Activated CD4-positive, alpha-beta T cell treated with anti-CD3 and anti-CD28 coated beads, Interleukin-2, amount 10 ng/mL, durations not matched to agents 7 days and 5 days (primary cell): ENCODE data around the gene NECTIN1. TPM values are rescaled to one million over a fixed set of nuclear protein-coding genes. Genes with fewer than 3 reads are reported as not detected.

ENCODE experiments used
- CTCF ChIA-PET: fragments of 350-600 bp; sonication (Branson Sonifier 250); formaldehyde crosslinking; loops from one replicate; lab custom pipeline; 2021; ENCODE audit warnings: antibody characterized with exemption; lab: Charles Lee
- POLR2A ChIA-PET: fragments of 350-600 bp; sonication (Branson Sonifier 250); formaldehyde crosslinking; loops from one replicate; lab custom pipeline; 2021; ENCODE audit warnings: antibody characterized with exemption; lab: Charles Lee
- DNase-seq: peaks from one replicate; pipeline ENCODE4 v3.0.0-alpha.2; 2020
- H3K27ac Mint-ChIP-seq: one replicate; pipeline ENCODE4 v1.8.0; 2021; ENCODE audit warnings: mild to moderate bottlenecking, moderate library complexity, mixed read lengths
- H3K27me3 Mint-ChIP-seq: one replicate; pipeline ENCODE4 v1.8.0; 2021; ENCODE audit warnings: mixed read lengths
- H3K36me3 Mint-ChIP-seq: one replicate; pipeline ENCODE4 v1.8.0; 2021; ENCODE audit warnings: low read depth, mixed read lengths
- H3K4me1 Mint-ChIP-seq: one replicate; pipeline ENCODE4 v1.8.0; 2021; ENCODE audit warnings: mixed read lengths
- H3K4me3 Mint-ChIP-seq: one replicate; pipeline ENCODE4 v1.8.0; 2021; ENCODE audit warnings: mild to moderate bottlenecking, moderate library complexity, mixed read lengths
- H3K9me3 Mint-ChIP-seq: one replicate; pipeline ENCODE4 v1.8.0; 2021; ENCODE audit warnings: mixed read lengths
- total RNA-seq, 2 experiments: library from RNA; stranded (reverse); gene quantifications; one replicate each; pipeline ENCODE4 v1.2.3, GENCODE V29; 2021

NECTIN1 gene
- total RNA-seq, 2 experiments from 2014 or later, result 0.21 to 0.30 TPM

DNA sequence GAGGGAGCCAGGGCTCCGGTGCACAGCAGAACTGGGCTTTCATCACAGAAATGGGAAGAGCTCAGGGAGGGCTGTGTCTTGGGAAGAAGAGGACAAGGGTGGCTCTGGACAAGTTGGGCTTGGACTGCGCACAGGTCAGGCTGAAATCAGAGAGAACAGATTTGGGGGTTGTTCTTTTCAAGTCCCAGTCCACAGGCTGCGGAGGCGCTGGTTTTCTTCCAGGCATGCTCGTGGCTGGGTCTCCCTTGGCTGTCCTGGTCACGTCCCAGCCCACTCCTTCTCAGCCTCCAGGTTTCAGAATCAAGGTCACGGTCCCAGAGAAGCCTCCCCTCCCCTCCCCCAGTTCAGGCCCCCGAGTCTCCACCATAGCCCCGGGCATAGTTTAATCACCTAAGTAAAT, 17.0 kb downstream of the NECTIN1 start:
- ChIA-PET POLR2A (no interaction called here), CTCF (no interaction called here)
- Mint-ChIP-seq H3K4me3 (no peak overlapping the region), H3K27me3 (peaks cover 27% of the 10 kb centered on the region), H3K9me3 (no peaks in the 10 kb centered on the region), H3K36me3 (no peaks in the 10 kb centered on the region), H3K4me1 (no peaks in the 10 kb centered on the region), H3K27ac (no peak overlapping the region)
- DNase-seq, result no peak

DNA sequence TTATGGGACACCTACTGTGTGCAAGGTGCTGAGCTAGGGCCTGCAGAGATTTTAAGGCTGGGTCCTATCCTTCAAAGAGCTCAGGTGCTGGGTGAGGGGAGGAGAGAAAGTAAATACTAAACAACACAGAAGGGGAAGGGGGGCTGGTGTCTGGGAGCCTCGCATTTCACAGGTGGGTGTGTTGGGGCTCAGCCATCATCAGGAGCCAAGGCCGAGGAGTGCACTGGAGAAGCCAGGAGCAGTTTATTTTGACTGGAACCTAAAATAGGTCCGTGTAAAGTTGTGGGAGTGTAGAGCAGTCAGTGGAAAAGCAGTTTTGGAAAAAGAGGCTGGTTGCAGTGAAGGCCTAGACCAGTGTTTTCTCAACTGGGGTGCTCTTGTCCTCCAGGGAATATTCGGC, 17.5 kb downstream of the NECTIN1 start:
- H3K9me3 Mint-ChIP-seq, result no peaks in the 10 kb centered on the region
- no peak for DNase-seq
- ChIA-PET POLR2A (no interaction called here), CTCF (no interaction called here)
- H3K27ac Mint-ChIP-seq, result no peak overlapping the region
- no peaks in the 10 kb centered on the region for H3K4me1 Mint-ChIP-seq
- H3K36me3 Mint-ChIP-seq, result no peaks in the 10 kb centered on the region
- H3K27me3 Mint-ChIP-seq, result peaks cover 27% of the 10 kb centered on the region
- no peak overlapping the region for H3K4me3 Mint-ChIP-seq

GRCh38 chr11:119710417-119710816, 18.6 kb downstream of the NECTIN1 start:
- peaks cover 27% of the 10 kb centered on the region for H3K27me3 Mint-ChIP-seq
- no peak for DNase-seq
- no peaks in the 10 kb centered on the region for H3K9me3 Mint-ChIP-seq
- H3K4me3 Mint-ChIP-seq, result no peak overlapping the region
- no peaks in the 10 kb centered on the region for H3K36me3 Mint-ChIP-seq
- POLR2A ChIA-PET, result no interaction called here
- no peak overlapping the region for H3K27ac Mint-ChIP-seq
- CTCF ChIA-PET, result no interaction called here
- no peaks in the 10 kb centered on the region for H3K4me1 Mint-ChIP-seq

- ChIA-PET POLR2A (no interaction called here), CTCF (interaction anchor here (0.8 to 1.0 kb wide), 3 partner anchors 9 to 20 kb away, joined by 3 to 4 read pairs (median 4); partner anchors contain the start of gene NECTIN1)
- DNase-seq, result no peak
- H3K9me3 Mint-ChIP-seq, result no peaks in the 10 kb centered on the region
- no peak overlapping the region for H3K27ac Mint-ChIP-seq
- no peaks in the 10 kb centered on the region for H3K36me3 Mint-ChIP-seq
- peaks cover 27% of the 10 kb centered on the region for H3K27me3 Mint-ChIP-seq
- no peaks in the 10 kb centered on the region for H3K4me1 Mint-ChIP-seq
- H3K4me3 Mint-ChIP-seq, result no peak overlapping the region
Measured at GRCh38 chr11:119709638-119710346, 19.2 kb downstream of the NECTIN1 start.

DNA sequence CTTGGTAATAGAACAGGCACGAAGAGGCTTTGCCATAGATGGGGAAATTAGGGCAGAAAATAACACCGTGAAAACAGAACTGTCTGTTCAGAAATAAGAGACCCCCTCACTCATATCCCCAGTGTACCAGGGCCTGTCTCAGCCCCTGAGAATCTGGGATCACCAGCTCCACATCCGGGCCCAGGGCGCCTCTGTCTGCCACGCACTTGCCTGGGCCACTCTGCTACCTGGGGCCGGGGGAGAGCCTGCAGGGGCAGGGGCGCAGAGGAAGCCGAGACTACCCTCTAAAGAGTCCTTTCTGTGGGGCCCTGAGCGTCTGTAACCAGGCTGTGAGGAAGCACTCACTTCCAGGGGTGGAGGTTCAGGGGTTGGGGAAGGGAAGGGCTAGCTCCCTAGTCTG, 19.8 kb downstream of the NECTIN1 start:
- H3K36me3 Mint-ChIP-seq, result no peaks in the 10 kb centered on the region
- no peaks in the 10 kb centered on the region for H3K4me1 Mint-ChIP-seq
- H3K27me3 Mint-ChIP-seq, result peaks cover 27% of the 10 kb centered on the region
- H3K9me3 Mint-ChIP-seq, result no peaks in the 10 kb centered on the region
- H3K27ac Mint-ChIP-seq, result no peak overlapping the region
- CTCF ChIA-PET, result interaction anchor here (0.8 to 1.0 kb wide), 3 partner anchors 10 to 20 kb away, joined by 3 to 4 read pairs (median 4); partner anchors contain the start of gene NECTIN1
- H3K4me3 Mint-ChIP-seq, result no peak overlapping the region
- POLR2A ChIA-PET, result no interaction called here
- DNase-seq, result no peak

- Mint-ChIP-seq H3K4me1 (no peaks in the 10 kb centered on the region), H3K9me3 (no peaks in the 10 kb centered on the region), H3K36me3 (no peaks in the 10 kb centered on the region), H3K27me3 (peaks cover 27% of the 10 kb centered on the region), H3K4me3 (no peak overlapping the region), H3K27ac (no peak overlapping the region)
- CTCF ChIA-PET, result interaction anchor here (2.0 kb wide), 1 partner anchor 21 kb away, joined by 7 read pairs; the partner anchor contains the start of gene NECTIN1
- no peak for DNase-seq
- POLR2A ChIA-PET, result no interaction called here
Measured at GRCh38 chr11:119708384-119708783, 20.6 kb downstream of the NECTIN1 start.

DNA sequence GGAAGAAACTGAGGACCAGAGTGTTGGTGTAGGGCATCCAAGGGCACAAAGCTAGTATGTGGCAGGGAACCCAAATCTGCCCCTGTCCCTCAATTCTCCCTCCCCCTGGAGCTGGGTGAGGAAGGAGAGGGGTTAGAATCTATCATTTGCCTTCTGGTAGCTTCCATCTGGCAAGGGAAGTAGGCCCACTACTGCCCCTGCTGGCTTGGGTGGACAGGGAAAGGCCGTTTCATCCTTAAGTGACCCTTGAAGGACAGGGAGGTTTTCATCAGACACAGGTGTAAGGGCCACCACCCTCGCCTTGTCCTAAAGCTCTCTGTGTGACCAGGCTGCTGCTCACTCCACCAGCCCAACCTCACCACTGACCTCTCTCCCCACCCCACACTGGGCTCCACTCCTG, 22.1 kb downstream of the NECTIN1 start:
- H3K4me1 Mint-ChIP-seq, result no peaks in the 10 kb centered on the region
- peaks cover 27% of the 10 kb centered on the region for H3K27me3 Mint-ChIP-seq
- H3K36me3 Mint-ChIP-seq, result no peaks in the 10 kb centered on the region
- DNase-seq, result no peak
- ChIA-PET CTCF (interaction anchor here (1.2 to 2.0 kb wide), 2 partner anchors 21 to 22 kb away, joined by 3 to 7 read pairs; partner anchors contain the start of gene NECTIN1), POLR2A (no interaction called here)
- H3K9me3 Mint-ChIP-seq, result no peaks in the 10 kb centered on the region
- no peak overlapping the region for H3K27ac Mint-ChIP-seq
- no peak overlapping the region for H3K4me3 Mint-ChIP-seq

GRCh38 chr11:119706029-119706428, 23.0 kb downstream of the NECTIN1 start:
- ChIA-PET POLR2A (no interaction called here), CTCF (no interaction called here)
- Mint-ChIP-seq H3K27me3 (peaks cover 27% of the 10 kb centered on the region), H3K4me3 (no peak overlapping the region), H3K27ac (no peak overlapping the region), H3K36me3 (no peaks in the 10 kb centered on the region), H3K4me1 (no peaks in the 10 kb centered on the region), H3K9me3 (no peaks in the 10 kb centered on the region)
- no peak for DNase-seq

GRCh38 chr11:119705362-119705761, 23.6 kb downstream of the NECTIN1 start:
- CTCF ChIA-PET, result no interaction called here
- no peak for DNase-seq
- Mint-ChIP-seq H3K27me3 (peaks cover 22% of the 10 kb centered on the region), H3K4me1 (no peaks in the 10 kb centered on the region), H3K36me3 (no peaks in the 10 kb centered on the region), H3K27ac (no peak overlapping the region), H3K4me3 (no peak overlapping the region), H3K9me3 (no peaks in the 10 kb centered on the region)
- POLR2A ChIA-PET, result no interaction called here

GRCh38 chr11:119704849-119705248, 24.2 kb downstream of the NECTIN1 start:
- H3K4me3 Mint-ChIP-seq, result no peak overlapping the region
- POLR2A ChIA-PET, result no interaction called here
- no peaks in the 10 kb centered on the region for H3K36me3 Mint-ChIP-seq
- no peak for DNase-seq
- no peaks in the 10 kb centered on the region for H3K9me3 Mint-ChIP-seq
- H3K4me1 Mint-ChIP-seq, result no peaks in the 10 kb centered on the region
- CTCF ChIA-PET, result no interaction called here
- no peak overlapping the region for H3K27ac Mint-ChIP-seq
- H3K27me3 Mint-ChIP-seq, result peaks cover 18% of the 10 kb centered on the region

DNA sequence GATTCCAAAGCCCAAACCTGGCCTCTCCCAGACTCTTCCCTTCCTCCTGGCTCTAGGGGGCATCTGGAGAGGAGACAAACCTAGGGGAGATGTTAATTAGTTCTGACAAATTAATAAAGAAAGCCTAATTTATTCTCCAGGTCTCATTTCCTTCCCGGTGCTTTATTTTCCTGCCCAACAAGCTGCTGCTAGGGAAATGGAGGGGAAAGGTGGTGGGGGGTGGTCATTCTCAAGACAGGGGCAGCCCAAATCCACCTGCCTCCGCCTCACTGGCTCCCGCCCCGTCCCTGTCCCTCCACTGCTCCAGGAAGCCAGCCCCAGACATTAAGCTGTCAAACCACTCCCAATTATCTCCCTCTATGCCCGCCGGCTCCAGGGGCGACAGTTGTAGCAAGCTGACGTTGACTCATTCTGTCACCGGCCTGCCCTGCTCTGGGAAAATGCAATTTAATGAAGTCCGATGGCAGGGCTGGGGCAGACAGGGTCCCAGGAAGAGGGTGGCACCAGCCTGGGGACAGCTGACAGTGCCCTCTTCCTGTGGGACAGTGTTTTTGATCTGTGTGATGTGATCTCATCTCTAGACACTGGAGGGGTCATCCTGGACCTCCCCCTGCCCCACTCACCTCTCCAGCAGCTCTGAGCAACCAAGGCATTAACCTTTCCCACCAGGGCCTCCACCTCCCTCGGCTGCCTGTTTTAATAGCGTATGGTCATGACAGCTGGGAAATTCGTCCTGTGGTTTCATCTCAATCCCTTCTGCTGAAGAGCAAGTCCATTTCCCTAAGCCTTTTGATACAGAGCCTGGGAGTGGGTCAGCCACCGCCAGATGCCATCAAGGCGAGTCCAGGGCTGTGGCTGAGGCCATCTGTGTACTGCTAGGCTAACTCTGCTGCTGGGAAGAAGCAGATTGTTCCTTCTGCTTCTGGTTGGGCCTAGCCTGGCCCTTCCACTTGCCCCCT, 27.1 kb downstream of the NECTIN1 start:
- H3K4me1 Mint-ChIP-seq, result no peaks in the 10 kb centered on the region
- POLR2A ChIA-PET, result no interaction called here
- no peak overlapping the region for H3K27ac Mint-ChIP-seq
- H3K4me3 Mint-ChIP-seq, result no peak overlapping the region
- no peak for DNase-seq
- no peaks in the 10 kb centered on the region for H3K9me3 Mint-ChIP-seq
- H3K27me3 Mint-ChIP-seq, result no peaks in the 10 kb centered on the region
- no peaks in the 10 kb centered on the region for H3K36me3 Mint-ChIP-seq
- CTCF ChIA-PET, result interaction anchor here (1.4 to 1.8 kb wide), 3 partner anchors 8 to 27 kb away, joined by 3 to 7 read pairs (median 5); partner anchors contain the start of gene NECTIN1

DNA sequence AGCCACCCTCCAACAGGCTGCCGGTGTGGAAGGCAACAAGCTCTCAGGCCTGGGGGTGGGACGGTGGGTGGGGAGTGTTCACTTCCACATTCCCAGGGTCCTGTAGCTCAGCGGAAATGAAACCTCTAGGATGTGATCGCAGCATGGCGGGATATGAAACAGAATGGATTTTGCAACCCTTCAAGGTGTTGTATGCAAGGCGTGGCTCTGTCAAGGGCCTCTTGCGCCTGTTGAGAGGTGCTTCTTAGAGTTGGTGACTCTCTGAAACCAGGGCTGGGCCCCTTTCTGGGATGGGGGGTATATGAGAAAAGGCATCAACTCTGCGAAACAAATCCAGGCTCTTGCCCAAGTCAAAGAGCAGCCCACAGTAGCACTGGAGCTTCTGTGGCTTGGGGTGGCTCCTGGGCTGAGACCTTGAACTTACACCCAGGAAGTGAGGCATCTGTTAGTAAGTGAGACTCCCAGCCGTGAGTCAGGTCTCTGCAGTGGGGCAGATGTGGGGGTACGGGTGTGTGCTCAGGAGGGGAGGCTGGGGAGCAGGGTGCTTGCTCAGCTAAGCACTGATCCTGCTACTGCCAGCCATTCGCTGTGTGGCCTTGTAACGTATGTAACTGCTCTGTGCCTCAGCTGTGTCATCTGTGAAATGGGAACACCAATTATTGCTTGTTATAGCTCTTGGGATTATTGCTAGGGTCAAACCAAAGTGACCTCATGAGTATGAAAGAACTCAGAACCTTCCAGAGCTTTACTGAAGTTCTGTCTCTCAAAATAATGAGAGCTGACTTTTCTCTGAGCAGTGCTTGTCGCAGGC, 28.3 kb downstream of the NECTIN1 start:
- no peaks in the 10 kb centered on the region for H3K27me3 Mint-ChIP-seq
- H3K36me3 Mint-ChIP-seq, result no peaks in the 10 kb centered on the region
- H3K27ac Mint-ChIP-seq, result no peak overlapping the region
- CTCF ChIA-PET, result interaction anchor here (0.8 to 1.4 kb wide), 2 partner anchors 18 to 28 kb away, joined by 3 to 5 read pairs; partner anchors contain the start of gene NECTIN1
- no peak overlapping the region for H3K4me3 Mint-ChIP-seq
- H3K9me3 Mint-ChIP-seq, result no peaks in the 10 kb centered on the region
- POLR2A ChIA-PET, result no interaction called here
- no peaks in the 10 kb centered on the region for H3K4me1 Mint-ChIP-seq
- DNase-seq, result no peak
